Activated CD4-positive, alpha-beta T cell treated with anti-CD3 and anti-CD28 coated beads, Interleukin-2, amount 10 ng/mL, durations not matched to agents 7 days and 5 days (primary cell): ENCODE results near the gene TCEA2. TPM values are rescaled to one million over a fixed set of nuclear protein-coding genes. Genes with fewer than 3 reads are reported as not detected.
A peak's percentile ranks its signal among the peaks of the same experiment; 100 is the strongest.

Experiments
- CTCF ChIA-PET: fragments of 350-600 bp; sonication (Branson Sonifier 250); formaldehyde crosslinking; loops from one replicate; lab custom pipeline; 2021; ENCODE audit warnings: antibody characterized with exemption; lab: Charles Lee
- POLR2A ChIA-PET: fragments of 350-600 bp; sonication (Branson Sonifier 250); formaldehyde crosslinking; loops from one replicate; lab custom pipeline; 2021; ENCODE audit warnings: antibody characterized with exemption; lab: Charles Lee
- DNase-seq: peaks from one replicate; pipeline ENCODE4 v3.0.0-alpha.2; 2020
- H3K27ac Mint-ChIP-seq: one replicate; pipeline ENCODE4 v1.8.0; 2021; ENCODE audit warnings: mild to moderate bottlenecking, moderate library complexity, mixed read lengths
- H3K27me3 Mint-ChIP-seq: one replicate; pipeline ENCODE4 v1.8.0; 2021; ENCODE audit warnings: mixed read lengths
- H3K36me3 Mint-ChIP-seq: one replicate; pipeline ENCODE4 v1.8.0; 2021; ENCODE audit warnings: low read depth, mixed read lengths
- H3K4me1 Mint-ChIP-seq: one replicate; pipeline ENCODE4 v1.8.0; 2021; ENCODE audit warnings: mixed read lengths
- H3K4me3 Mint-ChIP-seq: one replicate; pipeline ENCODE4 v1.8.0; 2021; ENCODE audit warnings: mild to moderate bottlenecking, moderate library complexity, mixed read lengths
- H3K9me3 Mint-ChIP-seq: one replicate; pipeline ENCODE4 v1.8.0; 2021; ENCODE audit warnings: mixed read lengths
- total RNA-seq, 2 experiments: library from RNA; stranded (reverse); gene quantifications; one replicate each; pipeline ENCODE4 v1.2.3, GENCODE V29; 2021

The TCEA2 gene
- total RNA-seq, 2 experiments from 2014 or later, result 47.6 to 57.9 TPM

GRCh38 chr20:64052987-64053840 lies 9.8 kb upstream of the TCEA2 start:
- H3K36me3 Mint-ChIP-seq, result no peaks in the 10 kb centered on the region
- ChIA-PET CTCF (interaction anchor here (0.8 to 11.2 kb wide), 7 partner anchors 9 to 85 kb away, joined by 3 to 79 read pairs (median 4); partner anchors contain the start of gene PRPF6), POLR2A (no interaction called here)
- peaks cover 18% of the 10 kb centered on the region for H3K27me3 Mint-ChIP-seq
- H3K4me1 Mint-ChIP-seq, result peaks cover 38% of the 10 kb centered on the region
- DNase-seq, result no peak
- H3K4me3 Mint-ChIP-seq, result no peak overlapping the region
- H3K27ac Mint-ChIP-seq, result peak overlapping the region; percentile 62
- no peaks in the 10 kb centered on the region for H3K9me3 Mint-ChIP-seq

DNA sequence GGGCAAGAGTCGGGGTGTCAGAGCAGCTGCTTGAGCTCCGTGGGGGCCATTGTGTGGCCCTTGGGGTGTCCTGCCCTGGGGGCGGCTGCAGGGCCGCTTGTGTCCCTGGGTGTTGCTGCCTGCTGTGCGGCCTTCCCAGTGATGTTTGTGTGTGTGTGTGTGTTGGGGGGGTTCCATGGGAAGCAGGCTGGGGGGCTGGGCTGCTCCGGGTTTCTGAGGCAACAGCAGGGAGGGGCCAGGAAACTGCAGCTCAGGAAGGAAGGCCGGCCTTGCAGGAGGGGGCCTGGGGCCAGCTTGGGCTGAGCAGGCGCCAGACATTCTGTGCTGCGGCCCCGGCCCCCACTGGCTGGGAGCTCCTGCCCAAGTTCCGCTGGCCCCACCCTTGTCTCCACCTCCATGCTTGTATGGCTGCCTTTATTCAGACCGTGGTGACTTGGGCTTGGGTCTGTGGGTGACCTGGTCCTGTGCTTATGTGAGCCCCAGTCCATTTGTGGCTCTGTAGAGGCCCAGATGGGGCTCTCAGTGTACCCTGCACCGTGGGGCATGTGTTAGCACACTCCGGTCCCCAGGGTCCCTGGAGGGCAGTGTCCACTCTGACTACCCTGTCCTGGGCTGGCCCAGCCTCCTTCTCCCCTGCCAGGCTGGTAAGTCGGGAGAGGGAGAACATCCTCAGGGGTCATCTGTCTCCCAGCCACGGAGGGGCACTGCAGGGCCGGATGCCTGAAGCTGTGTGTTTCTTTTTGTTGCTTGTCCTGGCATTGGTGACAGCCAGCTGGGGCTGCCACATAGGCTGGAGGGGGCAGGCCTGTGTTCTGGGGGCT lies 8.9 kb upstream of the TCEA2 start:
- ChIA-PET CTCF (interaction anchor here (0.7 to 11.2 kb wide), 5 partner anchors 10 to 206 kb away, joined by 3 to 79 read pairs (median 7); partner anchors contain the start of gene PRPF6), POLR2A (no interaction called here)
- DNase-seq, result no peak
- Mint-ChIP-seq H3K9me3 (no peaks in the 10 kb centered on the region), H3K27ac (peak overlapping the region; percentile 62), H3K4me1 (peaks cover 43% of the 10 kb centered on the region), H3K27me3 (peaks cover 17% of the 10 kb centered on the region), H3K4me3 (no peak overlapping the region), H3K36me3 (no peaks in the 10 kb centered on the region)

GRCh38 chr20:64055396-64055892 lies 7.6 kb upstream of the TCEA2 start:
- POLR2A ChIA-PET, result no interaction called here
- H3K4me3 Mint-ChIP-seq, result no peak overlapping the region
- H3K27me3 Mint-ChIP-seq, result peaks cover 13% of the 10 kb centered on the region
- H3K9me3 Mint-ChIP-seq, result no peaks in the 10 kb centered on the region
- CTCF ChIA-PET, result interaction anchor here (11.2 kb wide), 1 partner anchor 15 kb away, joined by 79 read pairs; no protein-coding TSS in a partner anchor
- peaks cover 47% of the 10 kb centered on the region for H3K4me1 Mint-ChIP-seq
- DNase-seq, result no peak
- H3K27ac Mint-ChIP-seq, result peak overlapping the region; percentile 72
- no peaks in the 10 kb centered on the region for H3K36me3 Mint-ChIP-seq

DNA sequence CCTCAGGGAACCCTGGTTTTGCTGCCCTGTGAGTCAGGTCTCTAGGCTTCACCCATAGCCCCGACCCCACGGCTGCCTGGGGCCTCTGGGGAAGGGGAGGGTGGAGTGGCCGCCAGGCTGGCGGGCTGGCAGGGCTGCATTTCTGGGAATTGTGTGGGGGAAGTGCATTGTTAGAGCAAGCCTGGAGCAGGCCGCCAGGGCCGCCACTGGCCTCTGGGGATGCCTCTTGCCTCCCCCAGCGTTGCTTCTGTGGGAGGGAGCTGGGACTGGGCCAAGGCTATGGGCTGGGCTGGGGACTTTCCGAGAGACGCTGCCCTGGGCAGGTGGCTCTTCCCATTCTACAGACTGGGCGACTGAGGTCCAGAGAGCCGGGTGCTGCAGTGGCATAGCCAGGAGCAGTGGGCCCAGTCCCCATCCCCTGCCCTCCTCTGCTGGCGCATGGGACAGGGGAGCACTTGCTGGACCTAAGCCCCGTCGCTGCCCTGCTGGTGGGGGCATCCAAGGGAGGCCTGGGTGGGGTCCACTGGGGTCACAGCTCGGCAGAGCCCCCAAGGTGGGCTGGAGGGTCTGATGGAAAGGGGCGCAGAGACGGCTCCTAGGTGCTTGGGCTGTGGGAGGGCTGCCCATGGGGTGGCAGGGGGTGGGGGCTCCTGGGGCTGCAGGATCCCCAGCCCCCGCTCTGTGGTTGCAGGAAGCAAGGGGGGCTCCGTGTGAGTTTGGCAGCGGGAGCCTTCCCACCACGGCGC lies 6.9 kb upstream of the TCEA2 start:
- ChIA-PET CTCF (interaction anchor here (0.6 to 11.2 kb wide), 5 partner anchors 12 to 357 kb away, joined by 3 to 79 read pairs (median 4); partner anchors contain the start of genes PRPF6 and SAMD10), POLR2A (no interaction called here)
- H3K4me3 Mint-ChIP-seq, result no peak overlapping the region

DNA sequence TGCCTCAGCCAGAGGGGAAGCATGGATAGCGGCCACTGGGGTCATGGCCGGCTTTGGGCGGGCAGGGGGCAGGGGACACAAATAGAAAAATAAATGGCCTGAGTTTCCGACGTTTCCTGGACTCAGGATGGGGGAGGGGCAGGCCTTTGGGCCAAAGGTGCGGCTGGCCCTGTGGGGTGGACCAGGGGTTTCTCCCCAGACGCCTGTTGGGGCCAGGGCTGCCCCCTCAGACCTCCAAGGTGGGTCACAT lies 6.4 kb upstream of the TCEA2 start:
- Mint-ChIP-seq H3K27ac (peak overlapping the region; percentile 91), H3K4me1 (peaks cover 47% of the 10 kb centered on the region), H3K9me3 (no peaks in the 10 kb centered on the region), H3K27me3 (peaks cover 4% of the 10 kb centered on the region), H3K36me3 (no peaks in the 10 kb centered on the region), H3K4me3 (no peak overlapping the region)
- POLR2A ChIA-PET, result no interaction called here
- no peak for DNase-seq
- CTCF ChIA-PET, result interaction anchor here (1.0 to 11.2 kb wide), 5 partner anchors 10 to 358 kb away, joined by 3 to 79 read pairs (median 4); partner anchors contain the start of genes PRPF6 and SAMD10

More for the DNA sequence above, 6.9 kb upstream of the TCEA2 start:
- Mint-ChIP-seq H3K27me3 (peaks cover 7% of the 10 kb centered on the region), H3K4me1 (peaks cover 47% of the 10 kb centered on the region), H3K9me3 (no peaks in the 10 kb centered on the region), H3K27ac (no peak overlapping the region), H3K36me3 (no peaks in the 10 kb centered on the region)
- DNase-seq, result no peak

- H3K4me1 Mint-ChIP-seq, result peaks cover 50% of the 10 kb centered on the region
- peak overlapping the region; percentile 76 for H3K4me3 Mint-ChIP-seq
- H3K27me3 Mint-ChIP-seq, result no peaks in the 10 kb centered on the region
- H3K36me3 Mint-ChIP-seq, result no peaks in the 10 kb centered on the region
- peak; percentile 60 for DNase-seq
- CTCF ChIA-PET, result interaction anchor here (0.6 to 11.2 kb wide), 17 partner anchors 9 to 536 kb away, joined by 3 to 79 read pairs (median 3); partner anchors contain the start of genes C20orf204, LIME1, PPDPF and PRPF6
- no peaks in the 10 kb centered on the region for H3K9me3 Mint-ChIP-seq
- POLR2A ChIA-PET, result interaction anchor here (0.6 to 1.5 kb wide), 2 partner anchors 19 to 155 kb away, joined by 4 to 5 read pairs; no protein-coding TSS in a partner anchor
- peak overlapping the region; percentile 91 for H3K27ac Mint-ChIP-seq
Observed at GRCh38 chr20:64056889-64057627, 5.9 kb upstream of the TCEA2 start.

GRCh38 chr20:64057628-64058498 lies 5.1 kb upstream of the TCEA2 start:
- CTCF ChIA-PET, result interaction anchor here (0.7 to 11.2 kb wide), 17 partner anchors 8 to 537 kb away, joined by 3 to 79 read pairs (median 3); partner anchors contain the start of genes C20orf204, LIME1, PPDPF and PRPF6
- peak overlapping the region; percentile 76 for H3K4me3 Mint-ChIP-seq

DNA sequence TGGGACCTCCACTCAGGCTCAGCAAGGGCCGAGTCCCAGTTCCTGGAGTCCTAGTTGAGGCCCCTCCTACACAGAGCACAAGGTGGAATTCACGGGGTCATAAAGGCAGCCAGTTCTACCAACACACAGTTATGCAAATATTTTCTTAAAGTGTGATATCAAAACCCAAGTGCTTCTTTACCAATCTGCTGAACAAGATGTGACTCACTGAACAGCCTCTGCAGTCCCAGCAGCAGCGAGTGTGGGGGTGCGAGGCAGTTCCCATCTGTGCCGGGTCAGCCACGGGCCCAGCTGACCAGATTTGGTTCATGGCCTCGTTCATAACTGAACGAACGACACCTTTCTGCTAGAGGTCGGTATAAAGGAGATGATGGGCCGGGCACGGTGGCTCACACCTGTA lies 4.5 kb upstream of the TCEA2 start:
- DNase-seq, result no peak
- Mint-ChIP-seq H3K9me3 (no peaks in the 10 kb centered on the region), H3K4me1 (peaks cover 50% of the 10 kb centered on the region), H3K4me3 (peak overlapping the region; percentile 76), H3K27ac (peak overlapping the region; percentile 46), H3K36me3 (no peaks in the 10 kb centered on the region), H3K27me3 (no peaks in the 10 kb centered on the region)
- POLR2A ChIA-PET, result interaction anchor here (1.5 kb wide), 1 partner anchor 20 kb away, joined by 4 read pairs; no protein-coding TSS in a partner anchor
- CTCF ChIA-PET, result interaction anchor here (1.8 to 11.2 kb wide), 3 partner anchors 10 to 78 kb away, joined by 5 to 79 read pairs (median 11); partner anchors contain the start of genes PRPF6 and SAMD10

More at GRCh38 chr20:64057628-64058498, 5.1 kb upstream of the TCEA2 start:
- POLR2A ChIA-PET, result interaction anchor here (0.6 to 1.5 kb wide), 2 partner anchors 20 to 155 kb away, joined by 4 to 5 read pairs; no protein-coding TSS in a partner anchor
- Mint-ChIP-seq H3K27ac (peak overlapping the region; percentile 91), H3K9me3 (no peaks in the 10 kb centered on the region), H3K4me1 (peaks cover 54% of the 10 kb centered on the region), H3K36me3 (no peaks in the 10 kb centered on the region), H3K27me3 (no peaks in the 10 kb centered on the region)
- DNase-seq, result peak; percentile 86

DNA sequence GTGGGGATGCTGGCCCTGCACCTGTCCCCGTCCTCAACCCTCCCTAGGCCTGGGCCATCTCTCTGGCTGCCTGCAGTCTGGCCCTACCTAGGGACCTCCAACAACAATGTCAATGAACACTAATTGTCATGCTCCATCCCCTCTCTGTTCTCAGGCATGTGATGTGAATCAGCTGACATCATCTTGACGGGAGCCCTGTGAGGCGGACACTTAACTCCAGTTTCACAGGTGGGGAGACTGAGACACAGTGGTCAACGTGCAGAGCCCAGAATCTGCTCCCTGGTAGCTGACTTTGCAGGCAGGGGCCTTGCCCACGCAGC lies 762 bp upstream of the TCEA2 start:
- Mint-ChIP-seq H3K27me3 (no peaks in the 10 kb centered on the region), H3K4me1 (peaks cover 64% of the 10 kb centered on the region), H3K27ac (peak overlapping the region; percentile 60), H3K9me3 (no peaks in the 10 kb centered on the region), H3K4me3 (peak overlapping the region; percentile 22), H3K36me3 (no peaks in the 10 kb centered on the region)
- no peak for DNase-seq
- POLR2A ChIA-PET, result no interaction called here
- CTCF ChIA-PET, result interaction anchor here (1.0 to 2.7 kb wide), 4 partner anchors 10 to 224 kb away, joined by 3 to 15 read pairs (median 4); no protein-coding TSS in a partner anchor

GRCh38 chr20:64063389-64064144 lies 569 bp downstream of the TCEA2 start:
- no peak for DNase-seq
- Mint-ChIP-seq H3K36me3 (no peaks in the 10 kb centered on the region), H3K27ac (peak overlapping the region; percentile 91), H3K4me3 (peak overlapping the region; percentile 92), H3K4me1 (peaks cover 63% of the 10 kb centered on the region), H3K27me3 (no peaks in the 10 kb centered on the region), H3K9me3 (no peaks in the 10 kb centered on the region)
- CTCF ChIA-PET, result interaction anchor here (0.6 to 2.7 kb wide), 6 partner anchors 18 to 222 kb away, joined by 3 to 15 read pairs (median 4); no protein-coding TSS in a partner anchor
- POLR2A ChIA-PET, result no interaction called here
